ENCODE measurements around the gene NDUFV2. TPM values are rescaled to one million over a fixed set of nuclear protein-coding genes. Genes with fewer than 3 reads are reported as not detected.

NDUFV2 gene
- total RNA-seq, 1 donor from 2014 or later: 381 TPM

DNA sequence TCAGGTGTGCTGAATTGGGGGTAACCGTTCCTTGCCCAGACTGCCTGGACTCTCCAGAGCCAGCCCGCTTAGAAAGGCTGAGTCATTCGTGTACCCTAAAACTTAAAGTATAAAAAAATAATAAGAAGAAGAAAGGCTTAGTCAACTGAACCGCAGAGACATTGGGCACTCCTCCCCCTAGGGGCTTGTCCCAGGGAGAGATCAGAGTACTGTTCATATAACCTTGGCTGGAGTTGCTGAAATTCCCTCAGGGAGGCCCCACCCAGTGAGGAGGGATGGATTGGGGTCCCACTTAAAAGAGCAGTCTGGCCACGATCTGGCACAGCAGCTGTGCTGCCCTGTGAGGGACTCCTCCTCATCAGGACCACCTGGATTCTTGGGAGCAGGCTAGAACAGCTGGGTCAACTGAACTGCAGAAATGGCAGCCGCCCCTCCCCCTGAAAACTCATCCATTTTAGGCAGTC lies 71.3 kb downstream of the NDUFV2 start:
- no peak overlapping the region for H3K4me3 Mint-ChIP-seq
- no peak for DNase-seq (ENCODE audit: low spot score)
- H3K9me3 Mint-ChIP-seq: peaks cover 12% of the 10 kb centered on the region
- no peaks in the 10 kb centered on the region for H3K27me3 Mint-ChIP-seq (ENCODE audit: insufficient read depth)
- peaks cover 20% of the 10 kb centered on the region for H3K4me1 Mint-ChIP-seq (ENCODE audit: low read depth)
- intact Hi-C loops (cut with micrococcal nuclease): no loop called here
- H3K36me3 Mint-ChIP-seq (ENCODE audit: low read depth): peaks cover 20% of the 10 kb centered on the region
- H3K27ac Mint-ChIP-seq: no peak overlapping the region

DNA sequence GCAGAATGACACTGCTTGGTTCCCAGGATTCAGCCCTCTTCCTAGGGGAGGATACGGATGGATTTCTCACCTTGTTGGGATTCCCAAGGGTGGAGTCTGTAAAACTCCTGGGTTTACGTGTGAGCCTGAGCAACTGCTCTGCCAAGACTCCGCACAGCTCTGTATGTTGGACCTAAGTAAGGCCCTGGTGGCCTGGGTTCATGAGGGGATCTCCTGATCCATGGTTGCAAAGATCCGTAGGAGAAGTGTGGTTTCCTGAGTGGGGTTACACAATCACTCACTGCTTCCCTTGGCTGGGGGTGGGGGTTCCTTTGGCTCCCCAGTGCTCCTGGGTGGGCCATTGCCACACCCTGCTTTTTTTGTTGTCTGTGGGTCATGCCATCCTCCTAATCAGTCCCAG lies 71.8 kb downstream of the NDUFV2 start:
- Mint-ChIP-seq H3K36me3 (ENCODE audit: low read depth) (peaks cover 19% of the 10 kb centered on the region), H3K27me3 (ENCODE audit: insufficient read depth) (no peaks in the 10 kb centered on the region), H3K9me3 (peaks cover 7% of the 10 kb centered on the region), H3K4me1 (ENCODE audit: low read depth) (peaks cover 15% of the 10 kb centered on the region), H3K4me3 (no peak overlapping the region), H3K27ac (peak overlapping the region; percentile 50)
- intact Hi-C loops (cut with micrococcal nuclease): no loop called here
- DNase-seq (ENCODE audit: low spot score): no peak

DNA sequence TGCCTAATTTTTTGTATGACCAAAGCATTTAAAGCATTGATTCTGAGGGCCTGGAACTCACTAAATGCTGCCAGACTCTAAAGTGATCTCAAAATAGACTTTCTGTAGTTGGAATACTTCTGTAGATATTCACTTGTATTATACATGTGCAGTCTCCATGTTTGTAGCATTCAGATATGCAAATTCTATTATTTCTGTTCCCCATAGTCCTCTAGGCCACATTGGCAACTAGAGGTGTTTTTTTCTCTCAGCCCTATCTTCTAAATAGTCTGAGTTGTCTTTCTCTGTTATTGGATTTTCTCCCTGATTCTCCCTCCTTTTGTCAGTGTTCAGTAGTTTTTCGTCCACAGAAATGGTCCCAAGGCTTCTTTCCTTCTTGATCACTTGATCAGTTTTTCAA lies 72.6 kb downstream of the NDUFV2 start:
- H3K4me3 Mint-ChIP-seq: no peak overlapping the region
- intact Hi-C loops (cut with micrococcal nuclease): no loop called here
- no peaks in the 10 kb centered on the region for H3K27me3 Mint-ChIP-seq (ENCODE audit: insufficient read depth)
- H3K27ac Mint-ChIP-seq: no peak overlapping the region
- DNase-seq (ENCODE audit: low spot score): no peak
- peaks cover 4% of the 10 kb centered on the region for H3K9me3 Mint-ChIP-seq
- peaks cover 16% of the 10 kb centered on the region for H3K36me3 Mint-ChIP-seq (ENCODE audit: low read depth)
- peaks cover 15% of the 10 kb centered on the region for H3K4me1 Mint-ChIP-seq (ENCODE audit: low read depth)

DNA sequence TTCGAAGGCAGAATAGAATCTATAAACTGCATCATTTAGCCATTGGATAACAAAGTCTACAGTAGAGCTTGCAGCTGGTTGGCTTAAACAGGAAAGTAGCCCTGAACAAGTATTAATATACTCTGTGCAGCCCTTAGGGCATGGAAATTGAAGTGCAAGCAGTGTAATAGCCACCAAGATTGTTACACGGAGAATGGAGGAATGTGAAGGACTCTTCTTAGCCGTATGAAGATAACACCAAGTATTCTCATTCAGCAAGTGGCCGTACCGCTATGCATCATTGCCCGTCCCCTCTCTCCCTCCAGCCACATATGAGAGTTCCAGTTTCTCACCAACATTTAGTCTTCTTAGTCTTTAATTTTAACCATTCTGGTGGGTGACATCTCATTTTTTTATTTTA lies 74.5 kb downstream of the NDUFV2 start:
- intact Hi-C loops (cut with micrococcal nuclease): no loop called here
- Mint-ChIP-seq H3K27ac (no peak overlapping the region), H3K9me3 (no peaks in the 10 kb centered on the region), H3K36me3 (ENCODE audit: low read depth) (peaks cover 12% of the 10 kb centered on the region), H3K4me3 (no peak overlapping the region), H3K4me1 (ENCODE audit: low read depth) (peaks cover 9% of the 10 kb centered on the region), H3K27me3 (ENCODE audit: insufficient read depth) (no peaks in the 10 kb centered on the region)
- DNase-seq (ENCODE audit: low spot score): no peak

DNA sequence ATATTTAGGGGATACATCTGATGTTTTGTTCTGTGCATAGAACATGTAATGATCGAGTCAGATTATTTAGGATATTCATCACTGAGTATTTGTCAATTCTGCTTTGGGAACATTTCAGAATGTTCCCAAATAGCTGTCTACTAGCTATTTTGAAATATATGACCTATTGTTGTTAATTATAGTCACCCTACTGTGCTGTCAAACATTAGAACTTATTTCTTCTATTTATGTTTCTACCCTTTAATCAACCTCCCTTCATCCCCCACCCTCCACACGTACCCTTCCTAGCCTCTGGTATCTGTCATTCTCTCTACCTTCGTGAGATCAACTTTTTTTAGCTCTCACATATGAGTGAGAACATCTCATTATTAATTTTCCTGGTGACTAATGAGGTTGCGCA lies 75.0 kb downstream of the NDUFV2 start:
- no peak overlapping the region for H3K4me3 Mint-ChIP-seq
- H3K27me3 Mint-ChIP-seq (ENCODE audit: insufficient read depth): no peaks in the 10 kb centered on the region
- H3K27ac Mint-ChIP-seq: no peak overlapping the region
- peaks cover 12% of the 10 kb centered on the region for H3K36me3 Mint-ChIP-seq (ENCODE audit: low read depth)
- intact Hi-C loops (cut with micrococcal nuclease): no loop called here
- peaks cover 5% of the 10 kb centered on the region for H3K4me1 Mint-ChIP-seq (ENCODE audit: low read depth)
- H3K9me3 Mint-ChIP-seq: no peaks in the 10 kb centered on the region
- no peak for DNase-seq (ENCODE audit: low spot score)

- Mint-ChIP-seq H3K27ac (no peak overlapping the region), H3K4me1 (ENCODE audit: low read depth) (peaks cover 15% of the 10 kb centered on the region), H3K9me3 (no peaks in the 10 kb centered on the region), H3K36me3 (ENCODE audit: low read depth) (peaks cover 21% of the 10 kb centered on the region), H3K4me3 (no peak overlapping the region), H3K27me3 (ENCODE audit: insufficient read depth) (no peaks in the 10 kb centered on the region)
- DNase-seq (ENCODE audit: low spot score): no peak
- intact Hi-C loops (cut with micrococcal nuclease): no loop called here
Observed at GRCh38 chr18:9178557-9178956, 76.1 kb downstream of the NDUFV2 start.

- H3K4me1 Mint-ChIP-seq (ENCODE audit: low read depth): peaks cover 33% of the 10 kb centered on the region
Observed at GRCh38 chr18:9181275-9181674, 78.8 kb downstream of the NDUFV2 start.

GRCh38 chr18:9182852-9183399 lies 80.4 kb downstream of the NDUFV2 start:
- H3K27me3 Mint-ChIP-seq (ENCODE audit: insufficient read depth): no peaks in the 10 kb centered on the region
- DNase-seq (ENCODE audit: low spot score): no peak
- H3K36me3 Mint-ChIP-seq (ENCODE audit: low read depth): peaks cover 34% of the 10 kb centered on the region
- H3K4me3 Mint-ChIP-seq: no peak overlapping the region
- no peaks in the 10 kb centered on the region for H3K9me3 Mint-ChIP-seq
- intact Hi-C loops (cut with micrococcal nuclease): no loop called here
- H3K4me1 Mint-ChIP-seq (ENCODE audit: low read depth): peaks cover 33% of the 10 kb centered on the region
- peak overlapping the region; percentile 22 for H3K27ac Mint-ChIP-seq

More at GRCh38 chr18:9181275-9181674, 78.8 kb downstream of the NDUFV2 start:
- no peak for DNase-seq (ENCODE audit: low spot score)
- intact Hi-C loops (cut with micrococcal nuclease): no loop called here
- Mint-ChIP-seq H3K27ac (no peak overlapping the region), H3K27me3 (ENCODE audit: insufficient read depth) (no peaks in the 10 kb centered on the region), H3K9me3 (no peaks in the 10 kb centered on the region), H3K4me3 (no peak overlapping the region), H3K36me3 (ENCODE audit: low read depth) (peaks cover 35% of the 10 kb centered on the region)

Other genes with a start within 250 kb of the NDUFV2 start
- gene ANKRD12, start 34.1 kb downstream of the NDUFV2 start, total RNA-seq: 61.3 and 62.2 TPM in 2 replicates
- gene TWSG1, start 232.1 kb downstream of the NDUFV2 start, total RNA-seq: 10.6 and 11.3 TPM in 2 replicates

Measured in activated T-helper 1 cell treated with anti-CD3 and anti-CD28 coated beads, Interleukin-12 subunit alpha, Interleukin-12 subunit beta, Interleukin-2, Interleukin-4 antibody, amounts not matched to agents 30 ng/mL and 10 ng/mL and 1 ng/mL, durations not matched to agents 14 hours and 24 hours and 36 hours (primary cell).